ENCODE measurements around the gene INHBE.

The INHBE gene

DNA sequence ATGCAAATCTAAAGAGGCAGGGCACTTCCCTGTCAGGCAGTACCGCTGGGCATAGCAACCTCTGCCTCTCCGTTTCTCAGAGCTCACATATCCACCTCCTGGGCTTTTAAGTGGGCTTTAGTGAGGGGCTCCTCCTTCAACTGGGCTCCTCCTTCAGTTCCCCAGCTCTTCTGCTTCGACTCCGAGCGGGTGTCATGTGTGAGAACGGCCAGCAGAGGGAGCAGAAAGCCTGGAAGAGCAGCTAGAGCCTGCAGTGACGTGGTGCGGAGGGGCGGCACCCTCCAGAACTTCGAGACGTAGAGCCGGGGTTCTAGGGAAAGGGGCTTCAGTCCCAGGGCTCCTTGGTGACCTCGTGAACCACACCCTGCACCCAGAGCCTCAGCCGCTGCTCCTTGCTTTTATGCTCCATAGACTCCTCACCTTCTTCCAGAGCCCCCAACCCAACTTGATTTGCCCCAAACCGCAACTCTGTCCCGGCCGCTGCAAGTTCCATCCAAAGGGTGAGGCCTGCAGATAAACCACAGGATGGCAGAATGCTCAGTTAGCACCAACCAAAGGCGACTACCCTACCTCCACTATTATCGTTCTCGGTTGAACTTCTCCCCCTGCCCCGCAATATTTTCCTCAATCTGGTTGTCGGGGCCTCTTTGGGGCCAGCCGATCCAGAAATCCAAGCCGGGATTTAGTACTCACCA is 4.1 kb downstream of the INHBE start:
- no peak for TF ChIP-seq JUND (IDR thresholded peaks at IDR 0.05; ENCODE audit: low read depth)
- in situ Hi-C loops (cut with HindIII; ENCODE audit: low pct_unique_long_range_greater_than_20kb, low sequenced_read_pairs) = no loop called here
- peak; percentile 89 to 96 for DNase-seq (ENCODE audit: low read depth in 1 of 2, low spot score in 1 of 2)

DNA sequence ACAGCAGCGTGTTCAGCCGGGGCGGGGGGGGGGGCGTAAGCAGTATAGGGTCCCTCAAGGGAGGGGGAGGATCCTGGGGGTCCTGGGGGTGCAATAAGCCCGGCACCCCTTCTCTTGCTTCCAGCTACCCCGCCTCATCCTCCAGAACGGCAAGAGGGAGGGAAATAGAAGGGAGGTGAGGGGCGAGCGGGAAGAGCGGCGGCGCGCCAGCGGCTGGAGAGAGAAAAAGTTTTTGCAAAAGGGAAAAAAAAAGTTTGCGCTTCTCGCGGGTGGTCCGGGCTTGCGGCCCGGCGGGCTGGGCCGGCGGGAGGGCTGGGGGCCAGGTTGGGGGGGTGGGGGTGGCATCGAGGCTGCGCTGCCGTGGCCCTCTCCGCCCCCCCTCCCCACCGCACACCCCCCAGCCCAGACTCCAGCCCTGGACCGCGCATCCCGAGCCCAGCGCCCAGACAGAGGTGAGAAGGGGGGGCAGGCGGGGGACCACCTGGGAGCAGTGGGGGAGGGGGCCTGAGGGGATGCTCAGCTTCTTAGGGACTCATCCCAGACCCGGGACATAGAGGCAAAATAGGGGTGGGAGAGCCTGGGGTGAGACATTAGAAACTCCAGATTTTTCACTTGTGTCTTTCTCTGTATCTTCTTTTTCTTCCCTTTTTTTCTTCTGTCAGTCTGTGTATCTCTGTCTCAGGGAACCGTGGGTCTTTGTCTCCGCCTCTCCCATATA is 4.8 kb downstream of the INHBE start, which contains the start of gene GLI1:
Gene GLI1, plus strand, starts transcription at position 36 of the 718 bp plus-strand sequence. CDS start 3,907 bp downstream, outside the sequence.
- TF ChIP-seq JUND (IDR thresholded peaks at IDR 0.05; ENCODE audit: low read depth) = no peak
- in situ Hi-C loops (cut with HindIII; ENCODE audit: low pct_unique_long_range_greater_than_20kb, low sequenced_read_pairs) = no loop called here
- DNase-seq (ENCODE audit: low read depth in 1 of 2, low spot score in 1 of 2) = peak in 1 of 2 experiments; percentile 73

DNA sequence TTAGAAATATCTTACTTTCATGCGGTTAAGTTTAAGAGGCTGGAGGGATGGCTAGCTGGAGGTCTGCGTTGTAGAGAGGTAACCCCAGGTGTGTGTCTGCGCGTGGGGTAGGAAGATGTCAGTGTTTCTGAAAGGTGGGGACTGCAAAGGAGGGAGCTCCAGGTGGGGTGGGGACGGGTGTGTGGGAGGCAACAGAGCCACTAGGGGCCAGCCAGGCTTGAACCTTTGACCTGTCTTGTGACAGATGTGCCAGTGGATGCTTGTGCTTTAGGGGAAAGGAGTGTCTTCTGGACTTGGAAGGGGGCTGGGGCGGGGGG is 5.3 kb downstream of the INHBE start:
- in situ Hi-C loops (cut with HindIII; ENCODE audit: low pct_unique_long_range_greater_than_20kb, low sequenced_read_pairs) = no loop called here
- no peak for DNase-seq (ENCODE audit: low read depth in 1 of 2, low spot score in 1 of 2)
- no peak for TF ChIP-seq JUND (IDR thresholded peaks at IDR 0.05; ENCODE audit: low read depth)

DNA sequence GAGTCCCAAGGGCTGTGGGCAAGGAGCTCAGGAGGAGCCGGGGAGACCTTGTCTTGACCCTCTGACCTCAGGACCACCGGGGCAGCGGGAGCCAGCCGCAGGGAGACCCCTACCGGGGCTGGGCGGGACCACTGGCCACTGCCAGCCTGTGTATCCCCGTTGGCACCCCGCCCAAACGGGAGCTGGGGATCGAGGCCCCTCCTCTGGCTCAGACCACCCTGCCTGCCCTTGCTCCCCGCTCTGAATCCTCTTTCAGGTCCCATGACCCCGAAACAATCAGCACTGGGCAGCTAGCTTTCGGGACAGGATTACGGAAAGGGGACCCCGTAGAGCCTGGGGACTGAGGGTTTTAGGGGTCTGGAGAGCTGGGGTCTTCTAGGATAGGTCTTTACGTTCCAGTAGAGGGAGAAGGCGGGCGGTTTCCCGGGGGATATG is 5.8 kb downstream of the INHBE start:
- DNase-seq (ENCODE audit: low read depth in 1 of 2, low spot score in 1 of 2) = no peak
- in situ Hi-C loops (cut with HindIII; ENCODE audit: low pct_unique_long_range_greater_than_20kb, low sequenced_read_pairs) = no loop called here
- no peak for TF ChIP-seq JUND (IDR thresholded peaks at IDR 0.05; ENCODE audit: low read depth)

DNA sequence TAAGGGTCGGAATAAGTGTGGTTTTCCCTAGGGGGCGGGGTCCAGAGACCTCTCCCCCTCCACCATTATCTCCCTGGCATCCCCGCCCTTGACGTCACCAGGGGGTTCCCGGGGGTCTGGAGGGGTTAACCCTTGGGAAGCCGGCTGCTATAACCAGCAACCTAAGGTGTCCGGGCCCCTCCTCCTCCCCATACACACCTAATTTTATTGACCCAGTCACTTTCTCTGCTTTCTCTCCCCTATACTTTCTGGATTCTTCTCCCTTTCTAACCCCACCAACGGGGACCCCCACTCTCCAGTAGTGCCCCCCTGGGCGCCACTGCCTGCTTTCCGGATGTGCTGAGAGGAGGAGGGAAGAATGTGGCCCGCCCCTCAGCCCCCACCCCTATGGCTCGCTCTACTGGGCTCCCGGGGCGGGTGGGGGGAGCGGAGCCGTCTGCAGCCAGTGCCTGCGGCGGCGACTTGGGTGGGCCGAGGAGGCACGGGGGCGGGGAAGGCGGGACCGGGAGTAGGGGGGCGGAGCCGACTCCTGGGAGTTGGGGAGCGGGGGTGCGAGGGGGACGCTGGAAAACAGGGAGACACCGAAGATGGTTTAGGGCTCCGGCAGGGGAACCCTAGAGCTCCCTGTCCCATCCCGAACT is 6.3 kb downstream of the INHBE start:
- no peak for TF ChIP-seq JUND (IDR thresholded peaks at IDR 0.05; ENCODE audit: low read depth)
- DNase-seq (ENCODE audit: low read depth in 1 of 2, low spot score in 1 of 2) = peak in 1 of 2 experiments; percentile 41
- in situ Hi-C loops (cut with HindIII; ENCODE audit: low pct_unique_long_range_greater_than_20kb, low sequenced_read_pairs) = no loop called here

DNA sequence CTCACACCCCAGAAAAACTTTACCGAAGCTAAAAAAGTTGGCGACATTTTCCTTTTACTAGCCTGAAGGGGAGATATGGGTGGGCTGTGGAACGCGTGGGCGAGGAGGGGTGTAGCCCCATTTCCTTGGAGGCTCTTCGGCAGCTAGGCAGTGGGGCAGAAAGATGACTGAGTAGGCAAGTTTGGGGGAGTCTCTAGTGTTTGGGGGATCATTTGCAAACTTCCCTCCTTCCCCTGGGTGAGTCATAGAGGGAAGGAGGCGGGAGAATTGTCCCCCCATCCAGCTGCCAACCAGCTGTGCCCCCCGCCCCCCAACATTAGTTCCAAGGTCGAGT is 6.8 kb downstream of the INHBE start:
- in situ Hi-C loops (cut with HindIII; ENCODE audit: low pct_unique_long_range_greater_than_20kb, low sequenced_read_pairs) = no loop called here
- no peak for DNase-seq (ENCODE audit: low read depth in 1 of 2, low spot score in 1 of 2)
- TF ChIP-seq JUND (IDR thresholded peaks at IDR 0.05; ENCODE audit: low read depth) = no peak

DNA sequence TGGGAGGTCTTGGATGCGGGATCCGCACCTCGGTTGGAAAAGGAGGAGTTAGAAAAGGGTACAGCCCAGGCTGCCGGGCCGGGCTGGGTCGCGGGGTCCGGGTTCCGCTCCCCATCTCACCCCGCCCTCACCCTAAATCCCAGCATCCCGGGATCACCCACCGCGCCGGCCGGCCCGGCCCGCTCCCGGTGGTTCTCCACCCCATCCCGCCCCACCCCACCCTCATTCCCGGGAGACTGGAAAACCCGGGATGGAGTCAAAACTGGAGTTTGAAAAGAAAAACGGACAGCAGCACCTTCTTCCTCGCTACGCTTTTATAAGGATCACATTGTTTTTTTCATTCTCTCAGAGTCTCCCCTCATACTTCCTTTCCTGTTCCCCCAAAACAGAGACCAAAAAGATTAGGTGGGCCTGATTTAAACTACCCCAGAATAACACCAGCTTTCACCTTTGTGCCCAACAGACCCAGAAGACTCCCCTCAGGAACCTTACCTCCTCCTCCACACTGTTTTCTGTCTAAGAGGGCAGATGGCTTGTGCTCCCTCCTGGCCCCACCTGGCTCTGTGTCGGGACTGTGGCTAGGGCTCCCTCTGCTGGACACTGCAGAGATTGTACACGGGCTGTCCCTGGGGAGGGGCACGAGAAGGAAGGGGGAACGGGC is 7.3 kb downstream of the INHBE start:
- in situ Hi-C loops (cut with HindIII; ENCODE audit: low pct_unique_long_range_greater_than_20kb, low sequenced_read_pairs) = no loop called here
- peak; percentile 93 to 98 for DNase-seq (ENCODE audit: low read depth in 1 of 2, low spot score in 1 of 2)
- TF ChIP-seq JUND (IDR thresholded peaks at IDR 0.05; ENCODE audit: low read depth) = no peak

DNA sequence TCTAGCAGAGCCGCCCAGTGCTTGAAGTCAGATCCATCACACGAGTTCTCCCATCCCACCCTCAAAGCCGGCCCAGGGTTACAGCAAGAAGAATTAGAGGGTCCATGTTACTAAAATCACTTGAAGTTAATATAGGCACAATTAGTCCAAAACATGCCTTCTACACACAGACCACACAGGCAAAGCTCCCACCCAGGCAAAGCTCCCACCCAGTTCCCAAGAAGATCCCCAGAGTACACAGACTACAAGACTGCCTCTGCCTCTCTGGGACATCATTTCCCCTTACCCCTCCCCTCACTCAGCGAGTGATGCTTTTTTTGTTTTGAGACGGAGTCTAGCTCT is 7.8 kb downstream of the INHBE start:
- DNase-seq (ENCODE audit: low read depth in 1 of 2, low spot score in 1 of 2) = no peak
- in situ Hi-C loops (cut with HindIII; ENCODE audit: low pct_unique_long_range_greater_than_20kb, low sequenced_read_pairs) = no loop called here
- no peak for TF ChIP-seq JUND (IDR thresholded peaks at IDR 0.05; ENCODE audit: low read depth)

DNA sequence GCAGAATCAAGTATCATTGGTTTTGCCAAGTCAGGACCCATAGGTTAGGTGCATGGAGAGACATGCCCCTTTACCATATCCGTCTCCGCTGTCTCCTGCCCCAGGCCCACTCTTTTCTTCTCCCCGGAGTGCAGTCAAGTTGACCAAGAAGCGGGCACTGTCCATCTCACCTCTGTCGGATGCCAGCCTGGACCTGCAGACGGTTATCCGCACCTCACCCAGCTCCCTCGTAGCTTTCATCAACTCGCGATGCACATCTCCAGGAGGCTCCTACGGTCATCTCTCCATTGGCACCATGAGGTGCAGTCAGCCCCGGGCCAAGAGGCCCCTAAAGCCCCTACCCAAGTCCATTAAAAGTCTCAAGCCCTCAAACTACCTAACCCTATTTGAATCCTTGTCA is 9.5 kb downstream of the INHBE start:
- no peak for TF ChIP-seq JUND (IDR thresholded peaks at IDR 0.05; ENCODE audit: low read depth)
- in situ Hi-C loops (cut with HindIII; ENCODE audit: low pct_unique_long_range_greater_than_20kb, low sequenced_read_pairs) = no loop called here
- DNase-seq (ENCODE audit: low read depth in 1 of 2, low spot score in 1 of 2) = no peak

DNA sequence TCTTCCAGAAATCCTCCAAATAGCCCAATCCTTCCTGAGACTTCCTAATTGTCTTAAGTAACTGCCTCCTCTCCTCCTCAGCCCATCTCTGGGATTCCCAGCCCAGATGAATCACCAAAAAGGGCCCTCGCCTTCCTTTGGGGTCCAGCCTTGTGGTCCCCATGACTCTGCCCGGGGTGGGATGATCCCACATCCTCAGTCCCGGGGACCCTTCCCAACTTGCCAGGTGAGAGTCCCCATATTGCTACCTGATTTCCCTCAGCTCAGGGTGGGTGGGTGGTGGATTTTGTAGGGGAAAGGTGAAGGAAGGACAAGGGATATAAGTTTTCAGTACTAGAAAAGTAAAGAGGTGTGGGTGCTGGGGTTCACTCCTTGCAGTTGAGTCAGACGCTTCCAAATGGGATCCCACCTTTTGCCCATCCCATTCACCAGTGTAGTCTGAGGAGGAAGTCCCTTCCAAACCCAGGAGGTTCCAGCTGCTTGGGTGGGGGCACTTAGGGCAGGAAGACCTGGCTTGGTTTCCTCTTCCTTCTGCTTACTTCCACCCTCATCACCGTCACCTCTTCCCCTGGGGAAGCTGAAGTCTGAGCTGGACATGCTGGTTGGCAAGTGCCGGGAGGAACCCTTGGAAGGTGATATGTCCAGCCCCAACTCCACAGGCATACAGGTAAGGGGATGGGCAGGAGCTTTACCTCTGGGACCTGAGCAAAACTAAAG is 10.1 kb downstream of the INHBE start:
- TF ChIP-seq JUND (IDR thresholded peaks at IDR 0.05; ENCODE audit: low read depth) = no peak
- in situ Hi-C loops (cut with HindIII; ENCODE audit: low pct_unique_long_range_greater_than_20kb, low sequenced_read_pairs) = no loop called here
- no peak for DNase-seq (ENCODE audit: low read depth in 1 of 2, low spot score in 1 of 2)

DNA sequence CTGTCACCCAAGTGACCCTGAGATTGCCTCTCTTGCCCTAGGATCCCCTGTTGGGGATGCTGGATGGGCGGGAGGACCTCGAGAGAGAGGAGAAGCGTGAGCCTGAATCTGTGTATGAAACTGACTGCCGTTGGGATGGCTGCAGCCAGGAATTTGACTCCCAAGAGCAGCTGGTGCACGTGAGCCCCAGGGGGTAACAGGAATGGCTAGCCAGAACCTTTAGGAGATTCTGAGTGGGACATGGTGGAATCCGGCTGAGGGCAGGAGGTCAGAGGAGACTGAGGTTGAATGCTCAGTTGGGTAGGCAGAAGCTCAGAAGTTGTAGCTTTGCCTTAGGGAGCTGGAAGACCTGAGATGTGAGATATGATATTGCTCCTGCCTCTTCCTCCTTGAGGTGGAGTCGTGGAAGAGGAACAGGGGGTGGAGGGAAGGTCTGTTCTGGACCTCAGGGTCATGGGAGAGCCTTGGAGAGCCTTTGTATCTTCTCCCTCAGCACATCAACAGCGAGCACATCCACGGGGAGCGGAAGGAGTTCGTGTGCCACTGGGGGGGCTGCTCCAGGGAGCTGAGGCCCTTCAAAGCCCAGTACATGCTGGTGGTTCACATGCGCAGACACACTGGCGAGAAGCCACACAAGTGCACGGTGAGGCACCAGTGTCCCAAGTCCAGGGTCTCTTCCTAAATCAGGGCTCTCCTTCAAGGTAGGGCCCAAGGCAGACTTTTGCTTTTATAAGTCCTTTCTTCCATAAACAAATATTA is 10.8 kb downstream of the INHBE start:
- in situ Hi-C loops (cut with HindIII; ENCODE audit: low pct_unique_long_range_greater_than_20kb, low sequenced_read_pairs) = no loop called here
- TF ChIP-seq JUND (IDR thresholded peaks at IDR 0.05; ENCODE audit: low read depth) = no peak
- no peak for DNase-seq (ENCODE audit: low read depth in 1 of 2, low spot score in 1 of 2)

All from T47D (cell line).